HepG2 (cell line): Measurements from ENCODE around the gene CNP.

Experiments
- CBX5 ChIP-seq: sonication (generic); formaldehyde crosslinking; IDR thresholded peaks from 2 replicates; pipeline ENCODE4 v1.4.0; 2020; ENCODE audit warnings: missing genetic modification reagents, borderline replicate concordance
- FOSL2 ChIP-seq: sonication (generic); formaldehyde crosslinking; IDR thresholded peaks from 2 replicates; pipeline ENCODE4 v1.4.0; 2020; ENCODE audit warnings: missing genetic modification reagents
- HDAC2 ChIP-seq: sonication (generic); formaldehyde crosslinking; IDR thresholded peaks from 2 replicates; pipeline ENCODE4 v1.4.0; 2020; ENCODE audit warnings: missing genetic modification reagents
- NCOR1 ChIP-seq: fragments of 200-600 bp; sonication (generic); IDR thresholded peaks from 2 replicates; pipeline ENCODE4 v1.7.0; 2017; ENCODE audit warnings: antibody characterized with exemption, low read length, borderline replicate concordance
- RFX5 ChIP-seq: IDR thresholded peaks from 2 replicates; pipeline ENCODE4 v1.6.1; 2011; ENCODE audit warnings: low read depth, low read length, improper control_type of control experiment
- RNF2 ChIP-seq: fragments of 450-650 bp; conservative IDR thresholded peaks from 2 replicates; pipeline ENCODE4 v1.6.1; 2016; ENCODE audit warnings: low read depth

DNA sequence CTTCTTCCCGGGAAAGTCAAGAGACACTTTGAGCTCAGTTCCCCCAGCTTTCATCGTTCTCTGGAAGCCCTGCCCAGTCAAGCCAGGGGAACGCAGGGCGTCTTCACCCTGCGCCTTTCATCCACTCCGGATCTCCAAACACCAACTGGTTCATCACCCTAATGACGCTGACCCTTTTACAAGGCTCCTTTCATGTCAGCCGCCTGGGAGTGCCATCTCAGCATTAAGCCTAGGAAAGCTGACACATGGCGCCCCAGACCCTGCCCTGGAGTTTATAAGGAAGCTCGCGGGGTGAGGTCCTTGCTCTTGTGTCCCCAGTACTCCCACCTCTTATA lies 51.2 kb downstream of the CNP start:
- TF ChIP-seq NCOR1 (no peak), RFX5 (no peak), HDAC2 (CRISPR knock-in tag) (no peak), FOSL2 (no peak), RNF2 (no peak), CBX5 (CRISPR knock-in tag) (no peak)
